Measurements from ENCODE around the gene STT3B. TPM values are rescaled to one million over a fixed set of nuclear protein-coding genes. Genes with fewer than 3 reads are reported as not detected.

Gene STT3B
- total RNA-seq, 2 donors from 2014 or later = 93.5 to 132 TPM

DNA sequence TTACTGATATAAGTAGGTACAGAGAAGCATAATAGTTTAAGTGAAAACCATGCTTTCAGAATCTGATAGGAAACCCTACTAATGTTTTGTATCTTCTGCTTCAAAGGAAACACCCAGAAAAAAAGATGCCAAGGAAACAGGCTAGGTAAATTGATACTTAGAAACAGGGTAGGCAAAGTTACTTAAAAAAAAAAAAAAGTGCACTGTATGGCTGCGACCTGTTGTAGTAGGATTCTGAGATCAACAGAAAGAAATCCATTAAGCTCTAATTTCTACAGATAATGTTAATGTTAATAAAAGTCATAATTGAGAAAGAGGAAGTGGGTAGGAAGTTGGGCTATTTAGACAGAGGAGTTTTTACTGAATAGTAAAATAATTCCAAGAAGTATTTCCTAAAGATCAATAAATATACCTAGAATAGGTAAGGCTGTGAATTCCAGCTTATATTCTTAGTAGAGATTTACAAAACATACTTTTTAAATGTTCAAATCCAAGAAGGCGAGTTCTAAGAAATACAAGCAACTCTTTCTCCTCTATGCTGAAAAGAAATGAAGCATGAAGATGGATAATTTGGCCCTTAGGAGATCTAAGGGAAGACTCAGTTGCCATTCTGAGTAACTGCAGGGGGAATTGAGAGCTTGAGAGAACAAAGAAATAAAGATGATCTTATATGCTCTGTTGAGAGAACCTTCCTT is 24.1 kb upstream of the STT3B start:
- peaks cover 5% of the 10 kb centered on the region in 2 donors for H3K9me3 Mint-ChIP-seq
- peaks cover 0 to 10% of the 10 kb centered on the region in 2 donors for H3K36me3 Mint-ChIP-seq
- no peak for ATAC-seq

DNA sequence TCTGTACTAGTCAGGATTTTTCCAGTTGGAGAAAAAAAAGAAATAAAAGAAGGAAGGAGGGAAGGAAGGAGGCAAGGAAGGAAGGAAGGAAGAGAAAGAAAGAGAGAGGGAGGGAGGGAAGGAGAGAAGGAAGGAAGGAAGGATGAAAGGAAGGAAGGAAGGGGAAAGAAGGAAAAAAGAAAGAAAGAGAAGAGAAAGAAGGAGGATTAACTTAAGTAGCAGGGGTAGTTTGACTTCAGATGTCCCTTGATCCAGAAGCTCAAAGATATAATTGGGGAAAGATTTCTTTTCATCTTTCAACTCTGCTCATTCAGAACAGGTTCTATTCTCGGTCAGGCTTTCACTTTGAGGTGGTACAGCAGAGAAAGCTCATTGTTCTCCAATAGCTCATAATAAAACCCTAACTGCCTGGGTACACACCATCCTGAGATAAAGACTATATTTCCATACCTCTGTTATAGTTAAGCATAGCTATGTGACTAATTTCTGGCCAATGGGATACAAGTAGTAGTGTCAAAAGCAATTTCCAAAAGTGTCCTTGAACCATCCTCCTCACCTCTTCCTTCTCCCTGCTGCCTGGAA is 23.5 kb upstream of the STT3B start:
- Mint-ChIP-seq H3K27ac (peak overlapping the region in 1 of 2 donors; percentile 49), H3K9me3 (peaks cover 5% of the 10 kb centered on the region in 2 donors), H3K36me3 (peaks cover 0 to 10% of the 10 kb centered on the region in 2 donors)
- ATAC-seq (peak; percentile 60 to 82), DNase-seq (ENCODE audit: low spot score in 2 of 2) (no peak)

More for the DNA sequence above, 24.1 kb upstream of the STT3B start:
- peak overlapping the region in 1 of 2 donors; percentile 49 for H3K27ac Mint-ChIP-seq
- DNase-seq (ENCODE audit: low spot score in 2 of 2) = no peak

DNA sequence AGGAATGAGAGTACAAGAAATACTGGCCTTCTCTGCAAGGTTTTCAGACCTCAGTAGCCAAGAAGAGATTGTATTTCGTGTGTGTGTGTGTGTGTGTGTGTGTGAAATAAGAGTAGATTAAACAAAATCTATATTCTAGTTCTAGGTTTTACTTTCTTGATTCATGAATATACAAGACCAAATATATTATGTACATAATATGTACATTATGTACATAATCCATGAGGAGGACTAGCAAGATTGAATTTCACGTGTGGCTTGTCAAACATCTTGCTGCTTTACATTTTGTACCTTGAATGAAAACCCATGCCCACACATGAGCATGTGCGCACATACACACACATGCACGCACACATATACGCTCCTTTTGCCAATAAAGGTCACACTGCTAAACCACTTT is 18.2 kb upstream of the STT3B start:
- Mint-ChIP-seq H3K9me3 (peaks cover 5 to 8% of the 10 kb centered on the region in 2 donors), H3K27ac (peak overlapping the region in 1 of 2 donors; percentile 69), H3K36me3 (peaks cover 0 to 10% of the 10 kb centered on the region in 2 donors)
- ATAC-seq = no peak
- DNase-seq (ENCODE audit: low spot score in 2 of 2) = no peak

DNA sequence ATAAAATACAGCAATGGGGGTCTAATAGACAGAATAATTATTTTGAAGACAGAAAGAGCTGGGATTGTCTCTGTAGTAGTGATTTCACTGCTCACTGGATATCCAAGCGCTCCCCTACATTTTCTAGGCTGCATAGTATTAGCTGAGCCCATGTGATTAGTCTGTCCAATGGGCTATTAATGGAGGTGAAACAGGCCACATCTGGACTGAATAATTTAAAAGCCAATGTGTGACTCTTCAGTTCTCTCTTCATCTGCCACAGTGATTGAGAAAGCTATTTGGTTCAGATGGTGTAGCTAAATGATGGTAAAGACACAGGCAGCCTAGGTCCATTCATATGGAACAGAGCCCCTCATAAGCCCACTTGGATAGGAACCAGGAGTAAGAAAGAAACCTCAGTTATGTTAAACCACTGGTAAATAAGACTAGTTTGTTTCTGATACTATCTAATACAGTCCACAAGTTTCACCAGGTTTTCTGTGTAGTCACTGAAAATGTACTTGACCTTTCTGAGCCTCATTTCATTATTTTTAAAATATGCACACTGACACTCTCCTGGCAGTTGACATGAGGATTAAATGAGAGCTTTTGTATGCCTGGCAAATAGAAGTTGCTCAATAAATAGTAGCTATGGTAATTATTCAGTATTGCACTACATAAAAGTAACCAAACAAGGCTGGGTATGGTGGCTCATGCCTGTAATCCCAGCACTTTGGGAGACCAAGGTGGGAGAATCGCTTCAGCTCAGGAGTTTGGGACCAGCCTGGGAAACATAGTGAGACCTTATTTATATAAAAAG is 17.0 kb upstream of the STT3B start:
- no peak for ATAC-seq
- H3K27ac Mint-ChIP-seq = no peak overlapping the region
- H3K36me3 Mint-ChIP-seq = peaks cover 0 to 10% of the 10 kb centered on the region in 2 donors
- peaks cover 5 to 8% of the 10 kb centered on the region in 2 donors for H3K9me3 Mint-ChIP-seq
- no peak for DNase-seq (ENCODE audit: low spot score in 2 of 2)

DNA sequence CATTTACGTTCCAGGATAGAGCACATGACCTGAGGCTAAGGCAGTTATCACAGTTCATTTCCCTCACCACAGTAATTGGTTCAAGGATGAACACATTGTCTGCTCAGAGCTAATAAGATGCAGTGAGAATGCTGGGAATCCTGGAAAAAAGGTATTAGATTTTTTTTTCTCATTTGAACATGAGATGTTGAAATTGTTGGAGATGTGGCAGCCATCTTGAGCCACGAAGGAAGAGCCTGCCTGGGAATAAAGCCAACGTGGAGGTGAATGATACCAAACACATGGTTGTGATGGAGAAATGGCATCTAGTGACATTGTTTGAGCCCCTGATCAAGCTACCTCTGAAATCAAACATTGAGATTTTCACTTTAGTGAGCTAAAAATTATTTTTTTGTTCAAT is 16.0 kb upstream of the STT3B start:
- Mint-ChIP-seq H3K27ac (no peak overlapping the region), H3K9me3 (peaks cover 0 to 4% of the 10 kb centered on the region in 2 donors)

DNA sequence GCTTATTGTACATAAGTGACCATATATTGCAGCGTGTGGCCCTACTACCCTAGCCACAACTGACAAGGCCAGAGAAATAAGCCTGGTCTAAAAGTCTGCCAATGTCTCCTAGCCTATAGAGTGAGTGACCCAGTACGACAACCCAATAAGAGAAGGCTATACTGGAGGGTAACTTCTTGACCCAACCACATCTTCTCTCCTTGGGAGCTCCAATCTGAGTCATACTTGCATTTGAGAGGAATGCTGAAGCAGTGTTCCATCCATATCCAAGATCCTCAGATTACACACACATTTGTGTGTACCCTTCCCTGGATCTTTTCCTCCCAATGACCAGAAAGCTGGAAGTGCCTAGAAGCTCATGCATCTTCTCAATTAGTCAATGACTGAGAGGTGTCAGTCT is 11.3 kb upstream of the STT3B start:
- Mint-ChIP-seq H3K9me3 (peaks cover 0 to 4% of the 10 kb centered on the region in 2 donors), H3K27ac (no peak overlapping the region), H3K36me3 (no peaks in the 10 kb centered on the region)
- no peak for DNase-seq (ENCODE audit: low spot score in 2 of 2)
- no peak for ATAC-seq

More for the DNA sequence above, 16.0 kb upstream of the STT3B start:
- H3K36me3 Mint-ChIP-seq = peaks cover 0 to 3% of the 10 kb centered on the region in 2 donors
- no peak for DNase-seq (ENCODE audit: low spot score in 2 of 2)
- ATAC-seq = no peak

DNA sequence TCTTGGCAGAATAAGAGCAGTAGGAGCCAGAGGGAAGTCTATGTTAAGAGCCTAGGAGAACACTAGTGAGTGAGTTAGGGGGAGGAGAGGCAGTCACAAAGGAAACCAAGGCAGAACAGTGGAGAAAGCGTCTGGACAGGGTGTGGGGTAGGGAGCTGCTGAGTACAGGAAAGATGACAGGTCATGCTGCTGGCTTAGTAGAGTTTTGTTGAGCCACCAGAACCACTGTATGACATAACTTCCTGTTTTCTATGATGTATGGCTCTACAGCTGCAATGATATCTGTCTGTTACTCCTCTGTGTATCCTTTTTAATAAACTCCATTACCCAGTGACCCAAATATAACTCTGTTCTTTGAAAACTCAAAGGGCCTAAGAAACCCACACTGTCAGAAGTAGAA is 10.6 kb upstream of the STT3B start:
- Mint-ChIP-seq H3K9me3 (peaks cover 0 to 4% of the 10 kb centered on the region in 2 donors), H3K27ac (peak overlapping the region in 1 of 2 donors; percentile 18), H3K36me3 (no peaks in the 10 kb centered on the region)
- ATAC-seq (peak; percentile 41 to 70), DNase-seq (ENCODE audit: low spot score in 2 of 2) (no peak)

DNA sequence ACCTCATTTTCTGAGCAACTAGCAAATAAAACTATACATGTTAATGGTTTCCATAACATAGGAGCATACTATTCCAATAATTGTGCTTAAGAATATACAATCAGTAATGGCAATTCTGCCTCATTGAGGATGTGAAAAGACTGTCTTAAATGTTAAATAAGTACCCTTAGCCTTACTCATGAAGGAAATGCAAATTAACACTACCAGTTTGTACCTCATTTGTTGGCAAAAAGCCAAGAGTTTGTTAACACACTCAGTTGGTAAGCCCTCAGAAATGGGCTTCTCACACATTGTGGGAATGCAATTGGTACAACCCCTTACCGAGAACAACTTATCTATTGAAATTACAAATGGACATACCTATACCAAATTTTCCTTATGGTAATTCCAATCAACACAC is 9.2 kb upstream of the STT3B start:
- ATAC-seq = no peak
- Mint-ChIP-seq H3K27ac (no peak overlapping the region), H3K9me3 (peaks cover 0 to 4% of the 10 kb centered on the region in 2 donors)

DNA sequence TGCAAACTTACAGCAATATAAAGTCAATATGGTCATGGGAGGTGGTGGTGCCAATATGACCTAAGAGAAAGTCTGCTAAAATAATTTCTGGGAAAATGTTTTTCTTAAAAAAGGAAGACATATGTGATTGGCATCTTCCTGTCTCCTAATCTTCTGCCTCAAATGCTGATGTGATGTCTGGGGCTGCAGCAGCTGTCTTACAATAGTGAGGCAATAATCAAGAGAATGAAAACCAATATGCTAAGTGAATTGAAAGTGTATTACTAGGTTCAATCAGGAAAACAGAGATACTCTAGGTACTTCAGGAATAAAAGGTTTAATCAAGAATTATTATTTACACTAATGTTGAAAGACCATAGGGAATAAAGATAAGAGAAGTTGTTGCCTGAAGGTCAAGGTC is 7.2 kb upstream of the STT3B start:
- Mint-ChIP-seq H3K36me3 (no peaks in the 10 kb centered on the region), H3K27ac (no peak overlapping the region), H3K9me3 (no peaks in the 10 kb centered on the region)
- DNase-seq (ENCODE audit: low spot score in 2 of 2) = no peak
- no peak for ATAC-seq

More for the DNA sequence above, 9.2 kb upstream of the STT3B start:
- no peaks in the 10 kb centered on the region for H3K36me3 Mint-ChIP-seq
- no peak for DNase-seq (ENCODE audit: low spot score in 2 of 2)

DNA sequence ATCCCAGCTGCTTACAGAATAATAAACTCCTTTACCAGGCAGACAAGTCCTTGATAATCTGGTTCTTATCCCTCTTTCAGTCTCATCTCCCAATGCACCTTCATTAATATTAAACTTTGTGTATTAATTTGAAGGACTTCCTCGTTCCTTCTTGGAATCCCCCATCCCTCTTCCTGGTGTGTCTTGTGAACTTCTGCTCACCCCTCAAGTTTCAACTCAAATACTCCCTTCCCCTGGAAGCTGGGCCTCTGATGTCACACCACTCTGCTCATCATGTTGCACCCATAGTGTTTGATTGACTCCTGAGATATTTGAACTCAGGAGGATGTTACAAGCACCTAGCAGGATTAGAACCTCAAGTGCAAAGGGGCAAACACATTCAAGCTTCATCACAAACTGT is 3.3 kb upstream of the STT3B start:
- Mint-ChIP-seq H3K9me3 (no peaks in the 10 kb centered on the region), H3K27ac (no peak overlapping the region), H3K36me3 (peaks cover 10 to 14% of the 10 kb centered on the region in 2 donors)
- no peak for ATAC-seq
- DNase-seq (ENCODE audit: low spot score in 2 of 2) = no peak

DNA sequence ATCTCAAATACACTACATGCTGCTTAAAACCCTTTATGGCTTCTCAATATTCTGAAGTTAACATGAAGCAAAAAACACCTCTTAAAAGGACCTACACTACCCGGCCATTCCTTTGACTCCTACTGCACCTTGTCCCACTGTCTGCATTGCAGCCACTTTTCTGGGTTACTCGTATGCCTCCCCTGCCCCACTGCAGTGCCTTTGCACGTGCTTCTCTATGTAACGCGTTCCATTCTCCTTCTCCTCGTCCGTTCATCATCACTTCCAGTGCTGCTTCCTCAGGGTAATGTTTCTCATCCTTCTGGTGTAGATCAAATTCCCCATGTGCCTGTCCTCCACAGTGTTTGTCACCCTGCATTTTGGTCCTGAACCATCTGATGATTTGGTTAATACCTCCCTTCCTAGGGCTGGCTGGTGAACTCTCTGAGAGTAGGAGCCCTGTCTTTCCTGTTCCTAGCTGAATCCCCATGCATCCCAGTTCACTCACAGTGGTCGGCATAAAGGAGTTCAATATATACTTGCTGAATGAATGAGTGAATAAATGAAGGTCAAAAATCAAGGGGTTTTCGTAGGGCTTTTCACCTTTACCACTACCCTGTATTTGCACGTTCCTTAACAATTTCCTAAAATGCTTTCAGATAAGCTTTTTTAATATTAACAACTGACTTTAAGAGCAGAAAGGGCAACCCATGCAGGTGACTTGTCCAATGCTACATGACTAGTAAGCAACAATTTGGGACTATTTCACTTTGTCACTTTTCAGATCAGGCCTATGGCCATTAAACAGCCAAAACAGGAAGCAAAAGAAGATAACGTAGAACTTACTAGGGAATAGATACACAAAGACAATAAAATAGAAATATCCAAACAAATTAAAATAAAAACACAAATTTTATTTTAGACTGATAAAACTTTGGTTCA is 2.4 kb upstream of the STT3B start:
- peaks cover 11 to 15% of the 10 kb centered on the region in 2 donors for H3K36me3 Mint-ChIP-seq
- no peak for DNase-seq (ENCODE audit: low spot score in 2 of 2)
- H3K27ac Mint-ChIP-seq = no peak overlapping the region
- no peak for ATAC-seq
- no peaks in the 10 kb centered on the region for H3K9me3 Mint-ChIP-seq

DNA sequence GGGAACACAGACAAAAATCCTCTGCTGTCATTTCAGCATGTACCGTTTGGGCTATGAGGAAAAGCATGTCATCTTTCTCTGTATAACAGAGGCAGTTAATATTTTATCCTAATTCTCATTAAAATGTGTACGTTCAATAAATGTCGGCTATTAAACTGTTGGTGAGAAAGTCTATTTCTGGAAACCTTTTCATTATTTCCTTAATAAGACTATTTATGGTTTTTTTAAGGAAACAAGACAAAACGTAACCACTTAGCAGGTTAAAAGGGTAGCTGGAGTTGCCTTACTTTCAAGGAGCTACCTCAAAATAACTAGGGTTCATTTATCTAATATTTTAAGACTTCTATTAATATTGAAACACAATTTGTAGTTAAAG is 1.8 kb upstream of the STT3B start:
- no peak for DNase-seq (ENCODE audit: low spot score in 2 of 2)
- peak overlapping the region in 1 of 2 donors; percentile 97 for H3K27ac Mint-ChIP-seq
- peaks cover 11 to 15% of the 10 kb centered on the region in 2 donors for H3K36me3 Mint-ChIP-seq
- ATAC-seq = no peak
- no peaks in the 10 kb centered on the region for H3K9me3 Mint-ChIP-seq

DNA sequence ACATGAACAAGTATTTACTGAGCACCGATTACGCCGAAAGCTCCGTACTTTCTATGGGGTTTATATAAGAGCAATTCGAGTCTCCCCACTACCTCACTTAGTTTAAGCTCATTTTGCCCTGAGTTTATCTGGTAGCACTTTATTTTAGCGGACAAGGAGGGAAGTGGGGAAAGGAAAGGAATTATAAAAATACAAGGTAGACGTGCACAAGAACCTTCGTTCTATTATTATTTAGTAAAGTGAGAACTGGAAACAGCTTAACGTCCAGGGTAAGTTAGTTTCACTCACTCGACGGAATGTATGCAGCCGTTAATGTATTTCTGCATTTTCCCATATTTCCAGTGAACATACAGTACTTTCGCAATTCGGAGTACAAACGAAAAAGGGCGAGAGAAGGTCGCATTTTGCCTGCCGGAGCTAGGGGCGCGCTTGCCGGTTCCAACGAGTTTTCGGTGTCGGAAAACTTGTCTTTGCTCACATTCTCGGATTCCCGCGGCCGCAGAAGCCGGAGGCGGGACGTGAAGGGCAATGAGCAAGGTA is 1.2 kb upstream of the STT3B start:
- ATAC-seq = no peak
- H3K9me3 Mint-ChIP-seq = no peaks in the 10 kb centered on the region
- H3K27ac Mint-ChIP-seq = peak overlapping the region; percentile 93 to 97
- DNase-seq (ENCODE audit: low spot score in 2 of 2) = no peak
- H3K36me3 Mint-ChIP-seq = peaks cover 17 to 20% of the 10 kb centered on the region in 2 donors

DNA sequence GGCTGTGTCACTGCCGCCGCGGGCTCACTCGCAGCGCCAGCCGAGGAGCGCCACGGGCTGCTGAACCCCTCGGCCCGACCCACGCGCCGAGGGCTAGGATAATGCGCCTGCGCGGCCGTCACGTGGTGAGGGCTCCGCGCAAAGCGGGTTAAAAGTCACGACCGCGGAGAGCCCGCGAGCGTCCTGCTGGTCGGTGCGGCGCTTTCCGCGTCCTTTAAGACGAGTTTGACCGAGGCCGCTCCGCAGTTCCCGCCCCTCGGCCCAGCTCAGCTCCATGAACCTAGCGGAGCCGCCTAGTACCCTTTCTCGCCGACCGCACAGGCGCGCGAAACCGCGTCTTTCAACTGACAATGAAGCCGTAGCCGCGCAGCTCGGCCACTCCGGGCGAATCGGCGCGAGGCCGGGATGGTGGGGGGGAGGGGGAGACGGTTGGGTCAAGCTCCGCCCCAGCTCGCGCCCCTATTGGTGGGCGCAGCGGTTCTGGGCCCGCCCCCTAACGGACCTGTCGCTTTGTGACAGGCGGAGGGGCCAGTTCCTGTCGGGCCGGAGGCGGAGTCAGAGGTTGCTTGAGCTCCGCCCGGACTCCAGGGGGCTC is 636 bp upstream of the STT3B start:
- DNase-seq (ENCODE audit: low spot score in 2 of 2) = peak; percentile 98 to 99
- Mint-ChIP-seq H3K9me3 (no peaks in the 10 kb centered on the region), H3K27ac (peak overlapping the region; percentile 96 to 97), H3K36me3 (peaks cover 21 to 22% of the 10 kb centered on the region in 2 donors)
- ATAC-seq = peak; percentile 88 to 89

DNA sequence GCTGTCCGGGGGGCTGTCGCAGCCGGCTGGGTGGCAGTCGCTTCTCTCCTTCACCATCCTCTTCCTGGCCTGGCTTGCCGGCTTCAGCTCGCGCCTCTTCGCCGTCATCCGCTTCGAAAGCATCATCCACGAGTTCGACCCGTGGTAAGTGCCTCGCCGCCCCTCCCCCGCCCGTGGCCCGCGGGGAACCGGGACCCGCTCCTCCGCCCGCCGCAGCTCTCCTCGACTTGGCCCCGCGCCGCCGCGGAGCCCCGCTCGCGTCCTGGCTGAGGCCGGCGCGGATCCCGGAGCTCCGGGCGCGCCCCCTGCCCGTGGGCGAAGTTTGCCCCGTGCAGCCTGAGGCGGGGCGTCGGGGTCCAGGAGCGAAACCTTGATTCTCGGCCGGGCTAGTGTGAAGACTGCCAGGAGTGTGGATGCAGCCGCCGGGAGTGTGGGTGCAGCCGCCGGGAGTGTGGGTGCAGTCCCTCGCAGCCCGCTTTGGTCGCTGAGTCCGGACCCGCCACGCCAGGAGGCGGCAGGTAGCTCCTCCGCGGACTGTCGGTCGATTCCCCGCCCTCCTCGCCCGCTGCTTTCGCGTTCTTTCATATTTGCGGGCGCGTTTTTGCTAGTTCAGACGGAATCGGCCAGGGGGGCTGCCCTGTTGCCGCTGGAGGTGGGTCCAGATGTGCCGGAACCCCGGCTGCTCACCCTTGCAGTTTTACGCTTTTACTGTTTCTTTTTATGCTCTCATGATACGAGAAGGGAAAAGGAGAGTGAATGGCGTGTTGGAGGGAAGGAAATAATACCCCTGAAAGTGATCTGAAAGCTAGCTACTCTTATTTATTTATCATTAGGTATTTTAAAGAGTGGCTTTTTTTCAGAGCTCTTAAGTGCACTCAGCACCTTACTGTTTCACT is 692 bp downstream of the STT3B start:
- Mint-ChIP-seq H3K9me3 (no peaks in the 10 kb centered on the region), H3K27ac (peak overlapping the region; percentile 97 to 98), H3K36me3 (peaks cover 21 to 32% of the 10 kb centered on the region in 2 donors)
- ATAC-seq (peak in 1 of 2 donors; percentile 0), DNase-seq (ENCODE audit: low spot score in 2 of 2) (peak; percentile 61 to 74)

All from activated naive CD4-positive, alpha-beta T cell treated with anti-CD3 and anti-CD28 coated beads, Interleukin-2, amount 50 U/mL, for 72 hours (primary cell).